ENCODE results near the gene CLEC9A. TPM values are rescaled to one million over a fixed set of nuclear protein-coding genes. Genes with fewer than 3 reads are reported as not detected.

Gene CLEC9A
- total and polyA plus RNA-seq, 2 experiments from 2014 or later: not detected

DNA sequence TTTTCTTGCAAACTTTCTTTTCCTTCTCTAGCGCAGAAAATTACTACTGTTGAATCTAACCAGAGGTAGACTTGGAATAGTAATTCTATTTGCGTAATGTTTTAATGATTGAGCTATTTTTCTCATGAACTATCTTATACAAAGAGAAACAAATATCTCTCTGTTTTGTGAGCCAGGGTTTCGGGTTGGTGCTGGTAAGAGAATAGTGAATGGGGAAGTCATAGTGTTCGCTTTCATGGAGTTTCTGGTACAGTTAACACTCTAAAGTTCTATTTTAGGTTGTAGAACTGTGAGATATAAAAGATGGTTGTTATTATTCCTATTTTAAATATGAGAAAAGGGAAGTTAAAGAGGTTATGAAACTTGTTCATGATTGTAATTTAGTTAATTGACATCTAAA lies 38.2 kb upstream of the CLEC9A start:
- H3K9me2 ChIP-seq (ENCODE audit: insufficient read depth): 0 out of 2 replicates have a peak, but pooled peaks cover 4% of the 10 kb centered on the region
- H3K27me3 Mint-ChIP-seq (ENCODE audit: insufficient read depth, low read depth, poor library complexity): no peaks in the 10 kb centered on the region
- no peaks in the 10 kb centered on the region for H3K9me3 Mint-ChIP-seq
- no peaks in the 10 kb centered on the region for H4K20me1 ChIP-seq (replicated peaks; ENCODE audit: insufficient read depth)
- H3K36me3 ChIP-seq (ENCODE audit: insufficient read depth): no peaks in the 10 kb centered on the region
- DNase-seq (ENCODE audit: low spot score) (no peak), ATAC-seq (no peak)
- no peaks in the 10 kb centered on the region for H3K27me3 ChIP-seq (ENCODE audit: insufficient read depth)
- H3K79me2 ChIP-seq (replicated peaks; ENCODE audit: insufficient read depth): no peaks in the 10 kb centered on the region
- TF ChIP-seq ZNF462 (CRISPR knock-in tag; IDR thresholded peaks at IDR 0.05) (no peak), POLR2AphosphoS5 (IDR thresholded peaks at IDR 0.05; ENCODE audit: low read depth) (no peak), ETS1 (IDR thresholded peaks at IDR 0.05) (no peak), STAT1 (IDR thresholded peaks at IDR 0.05; ENCODE audit: unreplicated experiment) (no peak), CREB1 (CRISPR knock-in tag; IDR thresholded peaks at IDR 0.05; ENCODE audit: low read depth) (no peak), ZNF114 (CRISPR knock-in tag; IDR thresholded peaks at IDR 0.05) (no peak), EZH2phosphoT487 (IDR thresholded peaks at IDR 0.05; ENCODE audit: unreplicated experiment) (no peak)
- no peak overlapping the region for H3K4me3 Mint-ChIP-seq
- H3K27ac Mint-ChIP-seq: no peak overlapping the region; the same call in 1 of the 2 replicates
- H3F3A ChIP-seq (replicated peaks; ENCODE audit: low read depth): no peaks in the 10 kb centered on the region
- H3K4me3 ChIP-seq: no peak overlapping the region
- peak overlapping the region; percentile 34; the same call in 1 of the 2 replicates for H2AFZ ChIP-seq
- peaks cover 10% of the 10 kb centered on the region for H3K4me1 Mint-ChIP-seq
- H3K36me3 Mint-ChIP-seq (ENCODE audit: low read depth): peaks cover 3% of the 10 kb centered on the region; the same call in 1 of the 3 replicates
- no peak overlapping the region for H3K27ac ChIP-seq (ENCODE audit: low read depth)
- no peaks in the 10 kb centered on the region; the same call in 1 of the 2 replicates for H3K4me1 ChIP-seq (ENCODE audit: insufficient read depth)
- no peak overlapping the region for H3K4me2 ChIP-seq
